HEK293 (cell line): Measurements from ENCODE around the gene PLCG2.

ENCODE experiments used
- CTCF ChIA-PET: fragments of 350-600 bp; formaldehyde crosslinking; extraction: SDS; loops from one replicate; lab custom pipeline; 2021; ENCODE audit warnings: antibody characterized with exemption; lab: Yijun Ruan, JAX
- POLR2A ChIA-PET: fragments of 300-600 bp; formaldehyde crosslinking; extraction: SDS; loops from one replicate; lab custom pipeline; 2020; ENCODE audit warnings: antibody characterized with exemption, inconsistent platforms; lab: Yijun Ruan, JAX
- H3K27ac ChIP-seq: fragments of 200-500 bp; sonication (Bioruptor generic); 2 replicates; pipeline ENCODE4 v1.5.1; 2014; ENCODE audit warnings: low read depth, low read length, control low read depth, inconsistent platforms; ENCODE audit errors: extremely low read depth
- H3K36me3 ChIP-seq, 2 experiments: fragments of 200-500 bp in 1 of 2; sonication (Bioruptor generic) in 1 of 2; 1 replicate in 1 of 2; 2 replicates in 1 of 2; pipeline ENCODE4 v1.5.1; 2014 to 2017; ENCODE audit warnings: inconsistent platforms in 2 of 2, low read length in 2 of 2; ENCODE audit not compliant: control insufficient read depth in 2 of 2, insufficient read depth in 1 of 2
- H3K4me1 ChIP-seq: fragments of 200-500 bp; sonication (Bioruptor generic); 2 replicates; pipeline ENCODE4 v1.5.1; 2014; ENCODE audit warnings: mild to moderate bottlenecking, low read length, inconsistent platforms; ENCODE audit not compliant: control insufficient read depth, insufficient read depth
- H3K4me3 ChIP-seq: 2 replicates; pipeline ENCODE4 v1.5.1; 2011; ENCODE audit warnings: low read depth, mild to moderate bottlenecking, control low read depth, low read length, moderate library complexity
- H3K9me3 ChIP-seq: fragments of 200-500 bp; sonication (Bioruptor generic); 2 replicates; pipeline ENCODE4 v1.5.1; 2014; ENCODE audit warnings: low read depth, low read length, inconsistent platforms; ENCODE audit not compliant: control insufficient read depth, insufficient read depth
- FEZF1 ChIP-seq: fragments of 450-650 bp; formaldehyde crosslinking; IDR thresholded peaks from 2 replicates; pipeline ENCODE4 v1.5.1; 2016; ENCODE audit warnings: missing biosample characterization, missing genetic modification characterization
- GLIS1 ChIP-seq: fragments of 450-650 bp; formaldehyde crosslinking; IDR thresholded peaks from 2 replicates; pipeline ENCODE4 v1.5.1; 2016; ENCODE audit warnings: missing biosample characterization, missing genetic modification characterization
- IKZF3 ChIP-seq: fragments of 450-650 bp; IDR thresholded peaks from 2 replicates; pipeline ENCODE4 v1.5.0; 2018; ENCODE audit warnings: missing biosample characterization, mild to moderate bottlenecking, missing genetic modification characterization, moderate library complexity
- KLF9 ChIP-seq: fragments of 450-650 bp; formaldehyde crosslinking; IDR thresholded peaks from 2 replicates; pipeline ENCODE4 v1.5.1; 2016; ENCODE audit warnings: missing biosample characterization, missing genetic modification characterization, low read depth
- OSR2 ChIP-seq: fragments of 450-650 bp; formaldehyde crosslinking; IDR thresholded peaks from 2 replicates; pipeline ENCODE4 v1.5.1; 2016; ENCODE audit warnings: missing biosample characterization, missing genetic modification characterization
- OVOL3 ChIP-seq: fragments of 450-650 bp; formaldehyde crosslinking; IDR thresholded peaks from 2 replicates; pipeline ENCODE4 v1.5.1; 2016; ENCODE audit warnings: missing biosample characterization, missing genetic modification characterization
- SETDB1 ChIP-seq: IDR thresholded peaks from one replicate; pipeline ENCODE4 v1.6.1; 2017; ENCODE audit warnings: mild to moderate bottlenecking, low read length, moderate library complexity, mixed read lengths; ENCODE audit not compliant: insufficient read length
- SP3 ChIP-seq: fragments of 450-650 bp; formaldehyde crosslinking; IDR thresholded peaks from 2 replicates; pipeline ENCODE4 v1.5.1; 2016; ENCODE audit warnings: missing biosample characterization, missing genetic modification characterization
- WT1 ChIP-seq: fragments of 450-650 bp; formaldehyde crosslinking; IDR thresholded peaks from 2 replicates; pipeline ENCODE4 v1.5.1; 2016; ENCODE audit warnings: missing biosample characterization, missing genetic modification characterization
- ZBTB17 ChIP-seq: fragments of 450-650 bp; formaldehyde crosslinking; IDR thresholded peaks from 2 replicates; pipeline ENCODE4 v1.5.1; 2016; ENCODE audit warnings: missing biosample characterization, missing genetic modification characterization
- ZBTB8A ChIP-seq: fragments of 450-650 bp; formaldehyde crosslinking; IDR thresholded peaks from 2 replicates; pipeline ENCODE4 v1.5.1; 2016; ENCODE audit warnings: missing biosample characterization, missing genetic modification characterization
- ZEB2 ChIP-seq: fragments of 450-650 bp; formaldehyde crosslinking; IDR thresholded peaks from 2 replicates; pipeline ENCODE4 v1.5.1; 2016; ENCODE audit warnings: missing biosample characterization, missing genetic modification characterization
- ZNF214 ChIP-seq: fragments of 450-650 bp; formaldehyde crosslinking; IDR thresholded peaks from 2 replicates; pipeline ENCODE4 v1.5.1; 2017; ENCODE audit warnings: missing biosample characterization, mild to moderate bottlenecking, missing genetic modification characterization, borderline replicate concordance
- ZNF266 ChIP-seq: fragments of 450-650 bp; formaldehyde crosslinking; IDR thresholded peaks from 2 replicates; pipeline ENCODE4 v1.5.1; 2016; ENCODE audit warnings: missing biosample characterization, missing genetic modification characterization, low read depth
- ZNF335 ChIP-seq: fragments of 450-650 bp; formaldehyde crosslinking; conservative IDR thresholded peaks from 2 replicates; pipeline ENCODE4 v1.5.1; 2016; ENCODE audit warnings: missing biosample characterization, missing genetic modification characterization
- ZNF366 ChIP-seq: fragments of 450-650 bp; formaldehyde crosslinking; conservative IDR thresholded peaks from 2 replicates; pipeline ENCODE4 v1.5.1; 2016; ENCODE audit warnings: missing biosample characterization, missing genetic modification characterization
- ZNF416 ChIP-seq: fragments of 450-650 bp; formaldehyde crosslinking; IDR thresholded peaks from 2 replicates; pipeline ENCODE4 v1.5.1; 2016; ENCODE audit warnings: missing biosample characterization, missing genetic modification characterization
- ZNF549 ChIP-seq: fragments of 450-650 bp; IDR thresholded peaks from 2 replicates; pipeline ENCODE4 v1.5.1; 2018; ENCODE audit warnings: missing biosample characterization, missing genetic modification characterization, mild to moderate bottlenecking, inconsistent platforms, moderate library complexity
- ZNF560 ChIP-seq: fragments of 450-650 bp; formaldehyde crosslinking; IDR thresholded peaks from 2 replicates; pipeline ENCODE4 v1.5.1; 2017; ENCODE audit warnings: missing biosample characterization, missing genetic modification characterization, borderline replicate concordance
- ZNF664 ChIP-seq: fragments of 450-650 bp; formaldehyde crosslinking; IDR thresholded peaks from 2 replicates; pipeline ENCODE4 v1.5.1; 2016; ENCODE audit warnings: missing biosample characterization, missing genetic modification characterization
- ZNF747 ChIP-seq: fragments of 450-650 bp; formaldehyde crosslinking; IDR thresholded peaks from 2 replicates; pipeline ENCODE4 v1.5.1; 2016; ENCODE audit warnings: missing biosample characterization, missing genetic modification characterization
- ZNF843 ChIP-seq: fragments of 450-650 bp; formaldehyde crosslinking; IDR thresholded peaks from 2 replicates; pipeline ENCODE4 v1.5.1; 2016; ENCODE audit warnings: missing biosample characterization, missing genetic modification characterization
- ZXDB ChIP-seq: fragments of 450-650 bp; formaldehyde crosslinking; IDR thresholded peaks from 2 replicates; pipeline ENCODE4 v1.5.1; 2016; ENCODE audit warnings: missing biosample characterization, missing genetic modification characterization
- TF ChIP-seq, protein P1 (sequence below): fragments of 450-650 bp; formaldehyde crosslinking; IDR thresholded peaks from 2 replicates; pipeline ENCODE4 v1.5.1; 2017; ENCODE audit warnings: missing biosample characterization, missing genetic modification characterization
- TF ChIP-seq, protein P2 (sequence below): fragments of 450-650 bp; formaldehyde crosslinking; IDR thresholded peaks from 2 replicates; pipeline ENCODE4 v1.5.1; 2016; ENCODE audit warnings: missing biosample characterization, missing genetic modification characterization
- TF ChIP-seq, protein P3 (sequence below): fragments of 450-650 bp; formaldehyde crosslinking; IDR thresholded peaks from 2 replicates; pipeline ENCODE4 v1.5.1; 2017; ENCODE audit warnings: missing biosample characterization, missing genetic modification characterization
- TF ChIP-seq, protein P4 (sequence below): fragments of 450-650 bp; formaldehyde crosslinking; IDR thresholded peaks from 2 replicates; pipeline ENCODE4 v1.5.1; 2016; ENCODE audit warnings: missing biosample characterization, missing genetic modification characterization
- TF ChIP-seq, protein P5 (sequence below): fragments of 450-650 bp; formaldehyde crosslinking; IDR thresholded peaks from 2 replicates; pipeline ENCODE4 v1.5.1; 2016; ENCODE audit warnings: missing biosample characterization, missing genetic modification characterization

PLCG2 gene

DNA sequence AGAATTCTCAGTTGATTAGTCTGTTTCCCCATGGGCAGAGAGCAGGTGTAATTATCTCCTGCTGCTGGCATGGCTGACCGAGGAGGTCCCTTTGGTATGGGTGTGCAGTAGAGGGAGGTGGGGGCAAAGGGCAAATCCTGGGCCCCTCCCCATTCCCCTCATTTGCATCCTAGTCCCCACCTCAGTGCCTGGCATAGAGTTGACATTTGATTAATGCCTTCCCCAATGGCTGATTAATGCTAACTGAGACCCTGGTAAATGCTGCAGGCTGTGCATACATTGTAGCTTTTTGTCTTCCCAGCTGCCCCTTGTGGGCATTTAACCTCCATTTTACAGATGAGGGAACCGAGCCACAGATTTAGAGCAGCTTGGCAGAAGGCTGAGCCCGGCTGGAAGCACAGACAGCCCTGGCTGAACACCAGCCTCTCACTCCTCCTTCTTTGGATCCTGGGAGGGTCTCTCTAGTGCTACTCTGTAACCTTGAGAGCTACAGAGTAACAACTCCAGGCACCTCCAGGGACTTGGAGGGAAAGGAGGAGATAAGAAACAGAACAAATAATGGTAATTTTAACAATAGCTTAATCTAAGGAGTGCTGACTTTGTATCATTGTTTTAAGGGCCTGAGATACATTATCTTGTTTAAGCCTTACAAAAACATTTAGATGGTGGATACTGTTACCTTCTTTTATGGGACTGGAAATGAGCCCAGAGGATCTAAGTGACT lies 5.1 kb downstream of the PLCG2 start:
- peaks cover 0 to 3% of the 10 kb centered on the region in 2 experiments; a peak in 2 of 3 replicates for H3K36me3 ChIP-seq
- peaks cover 20% of the 10 kb centered on the region for H3K4me1 ChIP-seq
- no peaks in the 10 kb centered on the region for H3K9me3 ChIP-seq
- TF ChIP-seq ZNF416 (tag by site-specific recombination) (no peak), ZNF560 (tag by site-specific recombination) (no peak), ZEB2 (tag by site-specific recombination) (0 out of 2 replicates have a peak, but pooled peaks have one; percentile 20), KLF9 (tag by site-specific recombination) (no peak), OSR2 (0 out of 2 replicates have a peak, but pooled peaks have one; percentile 9), ZNF664 (tag by site-specific recombination) (no peak), ZBTB8A (tag by site-specific recombination) (no peak), ZNF214 (tag by site-specific recombination) (no peak), SP3 (tag by site-specific recombination) (peak; percentile 43; the same call in 1 of the 2 replicates), IKZF3 (tag by site-specific recombination) (peak; percentile 6; the same call in 1 of the 2 replicates), ZNF549 (tag by site-specific recombination) (no peak), GLIS1 (tag by site-specific recombination) (peak; percentile 30; the same call in 1 of the 2 replicates), FEZF1 (tag by site-specific recombination) (peak; percentile 75), ZNF366 (peak; percentile 21; the same call in 1 of the 2 replicates), ZNF335 (tag by site-specific recombination) (peak; percentile 77), ZNF747 (tag by site-specific recombination) (no peak), WT1 (tag by site-specific recombination) (peak; percentile 74), ZBTB17 (0 out of 2 replicates have a peak, but pooled peaks have one; percentile 10), OVOL3 (tag by site-specific recombination) (peak; percentile 80), ZNF843 (tag by site-specific recombination) (peak; percentile 83), SETDB1 (no peak), ZXDB (tag by site-specific recombination) (peak; percentile 79), ZNF266 (tag by site-specific recombination) (no peak)
- TF ChIP-seq, protein P1, sequence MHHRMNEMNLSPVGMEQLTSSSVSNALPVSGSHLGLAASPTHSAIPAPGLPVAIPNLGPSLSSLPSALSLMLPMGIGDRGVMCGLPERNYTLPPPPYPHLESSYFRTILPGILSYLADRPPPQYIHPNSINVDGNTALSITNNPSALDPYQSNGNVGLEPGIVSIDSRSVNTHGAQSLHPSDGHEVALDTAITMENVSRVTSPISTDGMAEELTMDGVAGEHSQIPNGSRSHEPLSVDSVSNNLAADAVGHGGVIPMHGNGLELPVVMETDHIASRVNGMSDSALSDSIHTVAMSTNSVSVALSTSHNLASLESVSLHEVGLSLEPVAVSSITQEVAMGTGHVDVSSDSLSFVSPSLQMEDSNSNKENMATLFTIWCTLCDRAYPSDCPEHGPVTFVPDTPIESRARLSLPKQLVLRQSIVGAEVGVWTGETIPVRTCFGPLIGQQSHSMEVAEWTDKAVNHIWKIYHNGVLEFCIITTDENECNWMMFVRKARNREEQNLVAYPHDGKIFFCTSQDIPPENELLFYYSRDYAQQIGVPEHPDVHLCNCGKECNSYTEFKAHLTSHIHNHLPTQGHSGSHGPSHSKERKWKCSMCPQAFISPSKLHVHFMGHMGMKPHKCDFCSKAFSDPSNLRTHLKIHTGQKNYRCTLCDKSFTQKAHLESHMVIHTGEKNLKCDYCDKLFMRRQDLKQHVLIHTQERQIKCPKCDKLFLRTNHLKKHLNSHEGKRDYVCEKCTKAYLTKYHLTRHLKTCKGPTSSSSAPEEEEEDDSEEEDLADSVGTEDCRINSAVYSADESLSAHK: peak; percentile 23; the same call in 1 of the 2 replicates
- TF ChIP-seq, protein P2, sequence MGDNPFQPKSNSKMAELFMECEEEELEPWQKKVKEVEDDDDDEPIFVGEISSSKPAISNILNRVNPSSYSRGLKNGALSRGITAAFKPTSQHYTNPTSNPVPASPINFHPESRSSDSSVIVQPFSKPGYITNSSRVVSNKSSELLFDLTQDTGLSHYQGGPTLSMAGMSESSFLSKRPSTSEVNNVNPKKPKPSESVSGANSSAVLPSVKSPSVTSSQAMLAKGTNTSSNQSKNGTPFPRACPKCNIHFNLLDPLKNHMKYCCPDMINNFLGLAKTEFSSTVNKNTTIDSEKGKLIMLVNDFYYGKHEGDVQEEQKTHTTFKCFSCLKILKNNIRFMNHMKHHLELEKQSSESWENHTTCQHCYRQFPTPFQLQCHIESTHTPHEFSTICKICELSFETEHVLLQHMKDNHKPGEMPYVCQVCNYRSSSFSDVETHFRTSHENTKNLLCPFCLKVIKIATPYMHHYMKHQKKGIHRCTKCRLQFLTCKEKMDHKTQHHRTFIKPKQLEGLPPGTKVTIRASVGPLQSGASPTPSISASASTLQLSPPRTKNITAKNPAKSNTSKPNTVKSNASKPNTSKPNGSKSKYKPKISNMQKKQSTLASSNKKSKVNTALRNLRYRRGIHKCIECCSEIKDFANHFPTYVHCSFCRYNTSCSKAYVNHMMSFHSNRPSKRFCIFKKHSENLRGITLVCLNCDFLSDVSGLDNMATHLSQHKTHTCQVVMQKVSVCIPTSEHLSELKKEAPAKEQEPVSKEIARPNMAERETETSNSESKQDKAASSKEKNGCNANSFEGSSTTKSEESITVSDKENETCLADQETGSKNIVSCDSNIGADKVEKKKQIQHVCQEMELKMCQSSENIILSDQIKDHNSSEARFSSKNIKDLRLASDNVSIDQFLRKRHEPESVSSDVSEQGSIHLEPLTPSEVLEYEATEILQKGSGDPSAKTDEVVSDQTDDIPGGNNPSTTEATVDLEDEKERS (tag by site-specific recombination): no peak
- TF ChIP-seq, protein P3, sequence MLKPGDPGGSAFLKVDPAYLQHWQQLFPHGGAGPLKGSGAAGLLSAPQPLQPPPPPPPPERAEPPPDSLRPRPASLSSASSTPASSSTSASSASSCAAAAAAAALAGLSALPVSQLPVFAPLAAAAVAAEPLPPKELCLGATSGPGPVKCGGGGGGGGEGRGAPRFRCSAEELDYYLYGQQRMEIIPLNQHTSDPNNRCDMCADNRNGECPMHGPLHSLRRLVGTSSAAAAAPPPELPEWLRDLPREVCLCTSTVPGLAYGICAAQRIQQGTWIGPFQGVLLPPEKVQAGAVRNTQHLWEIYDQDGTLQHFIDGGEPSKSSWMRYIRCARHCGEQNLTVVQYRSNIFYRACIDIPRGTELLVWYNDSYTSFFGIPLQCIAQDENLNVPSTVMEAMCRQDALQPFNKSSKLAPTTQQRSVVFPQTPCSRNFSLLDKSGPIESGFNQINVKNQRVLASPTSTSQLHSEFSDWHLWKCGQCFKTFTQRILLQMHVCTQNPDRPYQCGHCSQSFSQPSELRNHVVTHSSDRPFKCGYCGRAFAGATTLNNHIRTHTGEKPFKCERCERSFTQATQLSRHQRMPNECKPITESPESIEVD (tag by site-specific recombination): peak; percentile 81
- TF ChIP-seq, protein P4, sequence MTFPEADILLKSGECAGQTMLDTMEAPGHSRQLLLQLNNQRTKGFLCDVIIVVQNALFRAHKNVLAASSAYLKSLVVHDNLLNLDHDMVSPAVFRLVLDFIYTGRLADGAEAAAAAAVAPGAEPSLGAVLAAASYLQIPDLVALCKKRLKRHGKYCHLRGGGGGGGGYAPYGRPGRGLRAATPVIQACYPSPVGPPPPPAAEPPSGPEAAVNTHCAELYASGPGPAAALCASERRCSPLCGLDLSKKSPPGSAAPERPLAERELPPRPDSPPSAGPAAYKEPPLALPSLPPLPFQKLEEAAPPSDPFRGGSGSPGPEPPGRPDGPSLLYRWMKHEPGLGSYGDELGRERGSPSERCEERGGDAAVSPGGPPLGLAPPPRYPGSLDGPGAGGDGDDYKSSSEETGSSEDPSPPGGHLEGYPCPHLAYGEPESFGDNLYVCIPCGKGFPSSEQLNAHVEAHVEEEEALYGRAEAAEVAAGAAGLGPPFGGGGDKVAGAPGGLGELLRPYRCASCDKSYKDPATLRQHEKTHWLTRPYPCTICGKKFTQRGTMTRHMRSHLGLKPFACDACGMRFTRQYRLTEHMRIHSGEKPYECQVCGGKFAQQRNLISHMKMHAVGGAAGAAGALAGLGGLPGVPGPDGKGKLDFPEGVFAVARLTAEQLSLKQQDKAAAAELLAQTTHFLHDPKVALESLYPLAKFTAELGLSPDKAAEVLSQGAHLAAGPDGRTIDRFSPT (tag by site-specific recombination): no peak
- TF ChIP-seq, protein P5, sequence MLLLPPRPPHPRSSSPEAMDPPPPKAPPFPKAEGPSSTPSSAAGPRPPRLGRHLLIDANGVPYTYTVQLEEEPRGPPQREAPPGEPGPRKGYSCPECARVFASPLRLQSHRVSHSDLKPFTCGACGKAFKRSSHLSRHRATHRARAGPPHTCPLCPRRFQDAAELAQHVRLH: peak; percentile 47; the same call in 1 of the 2 replicates
- TF ChIP-seq, all 188 proteins: peak for 16
- ChIA-PET POLR2A (no interaction called here), CTCF (no interaction called here)
- peak overlapping the region; percentile 14; the same call in 1 of the 2 replicates for H3K27ac ChIP-seq
- no peak overlapping the region for H3K4me3 ChIP-seq
